ENCODE data around the gene C1QTNF3. TPM values are rescaled to one million over a fixed set of nuclear protein-coding genes. Genes with fewer than 3 reads are reported as not detected.
A peak's percentile ranks its signal among the peaks of the same experiment; 100 is the strongest.

C1QTNF3 gene
- total and polyA plus RNA-seq, 8 donors = 3.6 to 84.1 (median 10.9) TPM

GRCh38 chr5:34020726-34021125, 22.3 kb downstream of the C1QTNF3 start:
- WGBS, 5 donors = 83 to 100% (median 94%) methylated on average over 1 of the region's 1 CpG
- TF ChIP-seq POLR2A (IDR thresholded peaks at IDR 0.05) (no peak), CTCF (IDR thresholded peaks at IDR 0.05) (no peak), EP300 (IDR thresholded peaks at IDR 0.05) (no peak), POLR2AphosphoS5 (IDR thresholded peaks at IDR 0.05) (no peak)
- intact Hi-C loops (cut with DNase I; ENCODE audit: low total_unique reads) = no loop called here
- H3K4me1 ChIP-seq = peaks cover 0 to 3% (median 0%) of the 10 kb centered on the region in 4 donors
- no peak overlapping the region for H3K27ac ChIP-seq
- DNase-seq = no peak
- H3K4me3 ChIP-seq = no peak overlapping the region
- H3K36me3 ChIP-seq = peaks cover 0 to 29% (median 9%) of the 10 kb centered on the region in 4 donors
- no peaks in the 10 kb centered on the region for H3K27me3 ChIP-seq
- H3K9me3 ChIP-seq = no peaks in the 10 kb centered on the region

- DNase-seq = no peak
- intact Hi-C loops (cut with DNase I; ENCODE audit: low total_unique reads) = no loop called here
- WGBS, 5 donors = 74 to 98% (median 87%) methylated on average over 2 of the region's 2 CpGs
- TF ChIP-seq CTCF (IDR thresholded peaks at IDR 0.05) = no peak
- no peak for TF ChIP-seq POLR2A (IDR thresholded peaks at IDR 0.05)
- TF ChIP-seq POLR2AphosphoS5 (IDR thresholded peaks at IDR 0.05) = no peak
- Histone ChIP-seq H3K27me3 (no peaks in the 10 kb centered on the region), H3K27ac (no peak overlapping the region), H3K9me3 (no peaks in the 10 kb centered on the region), H3K4me1 (peaks cover 0 to 8% (median 3%) of the 10 kb centered on the region in 4 donors), H3K4me3 (no peak overlapping the region), H3K36me3 (peaks cover 0 to 23% (median 5%) of the 10 kb centered on the region in 4 donors)
Measured at GRCh38 chr5:34017254-34017653, 25.8 kb downstream of the C1QTNF3 start.

GRCh38 chr5:34016750-34017149, 26.3 kb downstream of the C1QTNF3 start:
- Histone ChIP-seq H3K36me3 (peaks cover 0 to 21% (median 5%) of the 10 kb centered on the region in 4 donors), H3K27me3 (no peaks in the 10 kb centered on the region), H3K4me1 (peaks cover 0 to 8% (median 3%) of the 10 kb centered on the region in 4 donors), H3K27ac (no peak overlapping the region), H3K9me3 (no peaks in the 10 kb centered on the region), H3K4me3 (no peak overlapping the region)
- no peak for TF ChIP-seq POLR2AphosphoS5 (IDR thresholded peaks at IDR 0.05)
- no peak for TF ChIP-seq CTCF (IDR thresholded peaks at IDR 0.05)
- no peak for TF ChIP-seq POLR2A (IDR thresholded peaks at IDR 0.05)
- TF ChIP-seq EP300 (IDR thresholded peaks at IDR 0.05) = no peak
- intact Hi-C loops (cut with DNase I; ENCODE audit: low total_unique reads) = no loop called here
- 87 to 93% (median 92%) methylated on average over 2 of the region's 2 CpGs for WGBS, 5 donors
- no peak for DNase-seq

- peak in 1 of 2 donors; percentile 39 for DNase-seq
- no peaks in the 10 kb centered on the region for H3K9me3 ChIP-seq
- H3K4me1 ChIP-seq = peaks cover 0 to 8% (median 3%) of the 10 kb centered on the region in 4 donors
- WGBS, 5 donors = 74 to 82% (median 76%) methylated on average over 5 of the region's 5 CpGs
- H3K27me3 ChIP-seq = no peaks in the 10 kb centered on the region
- intact Hi-C loops (cut with DNase I; ENCODE audit: low total_unique reads) = no loop called here
- no peak overlapping the region for H3K27ac ChIP-seq
- peaks cover 0 to 18% (median 5%) of the 10 kb centered on the region in 4 donors for H3K36me3 ChIP-seq
- TF ChIP-seq POLR2A (IDR thresholded peaks at IDR 0.05) = no peak
- TF ChIP-seq CTCF (IDR thresholded peaks at IDR 0.05) = no peak
- no peak for TF ChIP-seq POLR2AphosphoS5 (IDR thresholded peaks at IDR 0.05)
- no peak for TF ChIP-seq EP300 (IDR thresholded peaks at IDR 0.05)
- H3K4me3 ChIP-seq = no peak overlapping the region
Measured at GRCh38 chr5:34016222-34016621, 26.8 kb downstream of the C1QTNF3 start.

Data from stomach (tissue), 9 donors.